Keratinocyte (primary cell): Measurements from ENCODE around the gene HPD. TPM values are rescaled to one million over a fixed set of nuclear protein-coding genes. Genes with fewer than 3 reads are reported as not detected.

Experiments used
- DNase-seq: peaks from one replicate; pipeline ENCODE4 v3.0.0-alpha.2; 2011; ENCODE audit warnings: low read depth, missing footprints, low spot score
- FAIRE-seq: peaks from 2 replicates; lab custom pipeline; 2011; peaks lifted over from hg19 to GRCh38; lab: Jason Lieb, UNC
- H2AFZ ChIP-seq: 2 replicates; pipeline ENCODE4 v1.6.0; 2012; ENCODE audit warnings: low read length, control low read depth, inconsistent platforms; ENCODE audit not compliant: control insufficient read depth
- H3K27ac ChIP-seq: 2 replicates; pipeline ENCODE4 v1.5.1; 2011; ENCODE audit warnings: low read length; ENCODE audit not compliant: control insufficient read depth, insufficient read depth
- H3K27me3 ChIP-seq: 3 replicates; pipeline ENCODE4 v1.6.0; 2011; ENCODE audit warnings: low read length; ENCODE audit not compliant: control insufficient read depth, insufficient read depth; ENCODE audit errors: extremely low read depth
- H3K36me3 ChIP-seq, 2 experiments: 2 replicates in 1 of 2; 3 replicates in 1 of 2; pipeline ENCODE4 v1.5.1; 2011; ENCODE audit warnings: low read length in 2 of 2, mild to moderate bottlenecking in 1 of 2; ENCODE audit not compliant: control insufficient read depth in 2 of 2, insufficient read depth in 2 of 2; ENCODE audit errors: extremely low read depth in 1 of 2
- H3K4me1 ChIP-seq: 3 replicates; pipeline ENCODE4 v1.5.1; 2011; ENCODE audit warnings: low read length; ENCODE audit not compliant: control insufficient read depth, insufficient read depth; ENCODE audit errors: extremely low read depth
- H3K4me2 ChIP-seq: 3 replicates; pipeline ENCODE4 v1.6.0; 2011; ENCODE audit warnings: low read depth, low read length; ENCODE audit not compliant: control insufficient read depth, insufficient read depth; ENCODE audit errors: extremely low read depth
- H3K4me3 ChIP-seq, 3 experiments: fragments of 200-600 bp in 1 of 3; sonication (generic) in 1 of 3; 2 replicates in 2 of 3; 3 replicates in 1 of 3; pipeline ENCODE4 v1.5.1; 2011 to 2016; ENCODE audit warnings: low read length in 3 of 3, mild to moderate bottlenecking in 3 of 3, control low read depth in 2 of 3, inconsistent platforms in 1 of 3, low read depth in 1 of 3, mixed read lengths in 1 of 3, mixed run types in 1 of 3, moderate library complexity in 1 of 3; ENCODE audit not compliant: control insufficient read depth in 2 of 3, insufficient read depth in 2 of 3; ENCODE audit errors: extremely low read depth in 1 of 3
- H3K79me2 ChIP-seq: 2 replicates; pipeline ENCODE4 v1.6.0; 2012; ENCODE audit warnings: low read length; ENCODE audit not compliant: control insufficient read depth, insufficient read depth
- H3K9ac ChIP-seq: 3 replicates; pipeline ENCODE4 v1.6.0; 2011; ENCODE audit warnings: low read length; ENCODE audit not compliant: control insufficient read depth, insufficient read depth; ENCODE audit errors: extremely low read depth
- H3K9me1 ChIP-seq: 3 replicates; pipeline ENCODE4 v1.6.0; 2011; ENCODE audit warnings: low read length; ENCODE audit not compliant: control insufficient read depth, insufficient read depth; ENCODE audit errors: extremely low read depth
- H3K9me3 ChIP-seq: 2 replicates; pipeline ENCODE4 v1.5.1; 2012; ENCODE audit warnings: low read depth, low read length; ENCODE audit not compliant: control insufficient read depth
- H4K20me1 ChIP-seq: 3 replicates; pipeline ENCODE4 v1.6.0; 2011; ENCODE audit warnings: low read length; ENCODE audit not compliant: control insufficient read depth, insufficient read depth; ENCODE audit errors: extremely low read depth
- CTCF ChIP-seq, 3 experiments: IDR thresholded peaks in 1 of 3; conservative IDR thresholded peaks in 1 of 3; optimal IDR thresholded peaks in 1 of 3; 2 replicates in 2 of 3; 3 replicates in 1 of 3; pipeline versions ENCODE3 to v1.5.1; 2011; ENCODE audit warnings: low read length in 3 of 3, mild to moderate bottlenecking in 3 of 3, moderate library complexity in 2 of 3, control low read depth in 1 of 3, inconsistent platforms in 1 of 3; ENCODE audit not compliant: insufficient read depth in 2 of 3; ENCODE audit errors: extremely low read depth in 1 of 3
- EZH2 ChIP-seq: IDR thresholded peaks from one replicate; pipeline ENCODE4 v1.6.1; 2012; ENCODE audit warnings: inconsistent platforms, mild to moderate bottlenecking, low read length, moderate library complexity
- dilution Hi-C: fragments of 300-500 bp; cut with MboI; formaldehyde crosslinking; loops from one replicate; pipeline ENCODE4 v1.7.0; 2020; ENCODE audit warnings: low sequenced_read_pairs; ENCODE audit not compliant: extremely low pct_ligation_motif_present
- polyA plus RNA-seq, 5 experiments: library from polyadenylated mRNA; depleted of rRNA in 3 of 5; stranded (reverse) in 3 of 5; stranded (forward) in 1 of 5; unstranded in 1 of 5; fragments of >200 nt; gene quantifications; 1 replicate in 1 of 5; 2 replicates in 3 of 5; 3 replicates in 1 of 5; pipeline versions ENCODE4 v1.2.1 to v1.2.3, GENCODE V29; 2011 to 2012; ENCODE audit warnings: missing spikeins in 2 of 5, low read depth in 1 of 5, low replicate concordance in 1 of 5

Gene HPD
- polyA plus RNA-seq, 1 donor (not counting 4 experiments of a cell fraction or from before 2014, with no cell fraction given): not detected

GRCh38 chr12:121793838-121794533 is 64.7 kb downstream of the HPD start:
- H3K79me2 ChIP-seq: peaks cover 5% of the 10 kb centered on the region
- H2AFZ ChIP-seq: peak overlapping the region; percentile 89
- peak overlapping the region; percentile 88 for H3K4me2 ChIP-seq
- no peaks in the 10 kb centered on the region for H3K9me1 ChIP-seq
- peaks cover 5 to 6% of the 10 kb centered on the region in 2 experiments for H3K36me3 ChIP-seq
- no peak for FAIRE-seq
- H3K9me3 ChIP-seq: no peaks in the 10 kb centered on the region
- peak in 2 of 3 experiments; percentile 97 to 100 for TF ChIP-seq CTCF (optimal IDR thresholded peaks at IDR 0.05 in 1 of 3, IDR thresholded peaks at IDR 0.05 in 1 of 3, conservative IDR thresholded peaks at IDR 0.05 in 1 of 3; ENCODE audit: extremely low read depth in 1 of 3, insufficient read depth in 2 of 3, low read length in 3 of 3)
- no peak for TF ChIP-seq EZH2
- H3K27ac ChIP-seq: peak overlapping the region; percentile 57
- peak overlapping the region; percentile 39 to 67 (median 60) for H3K4me3 ChIP-seq
- DNase-seq: peak; percentile 76
- H3K4me1 ChIP-seq: peaks cover 42% of the 10 kb centered on the region
- H3K27me3 ChIP-seq: no peaks in the 10 kb centered on the region
- dilution Hi-C loops: no loop called here
- no peaks in the 10 kb centered on the region for H4K20me1 ChIP-seq
- peak overlapping the region; percentile 69 for H3K9ac ChIP-seq

- Histone ChIP-seq H3K4me3 (peak within 1 kb of the TSS; percentile 39 to 67 (median 60)), H3K27ac (peak within 1 kb of the TSS; percentile 57), H3K9me1 (no peaks in the 10 kb centered on the region), H3K27me3 (no peaks in the 10 kb centered on the region), H3K79me2 (peaks cover 5% of the 10 kb centered on the region), H3K36me3 (peaks cover 5 to 6% of the 10 kb centered on the region in 2 experiments), H3K4me1 (peaks cover 36% of the 10 kb centered on the region), H3K9ac (peak within 1 kb of the TSS; percentile 69), H2AFZ (peak within 1 kb of the TSS; percentile 89), H3K9me3 (no peaks in the 10 kb centered on the region), H4K20me1 (no peaks in the 10 kb centered on the region), H3K4me2 (peak within 1 kb of the TSS; percentile 88)
- no peak for DNase-seq
- dilution Hi-C loops: no loop called here
- no peak for TF ChIP-seq CTCF (optimal IDR thresholded peaks at IDR 0.05 in 1 of 3, IDR thresholded peaks at IDR 0.05 in 1 of 3, conservative IDR thresholded peaks at IDR 0.05 in 1 of 3; ENCODE audit: extremely low read depth in 1 of 3, insufficient read depth in 2 of 3, low read length in 3 of 3)
- TF ChIP-seq EZH2: no peak
- FAIRE-seq: no peak
Measured at GRCh38 chr12:121793440-121793837, 65.2 kb downstream of the HPD start, which contains the start of gene RHOF. Gene RHOF (minus strand): TSS chr12:121793688. CDS start chr12:121793633, 55 bp downstream.
